ENCODE data around the gene PFKP. TPM values are rescaled to one million over a fixed set of nuclear protein-coding genes. Genes with fewer than 3 reads are reported as not detected.

PFKP gene
- total RNA-seq, 1 donor from 2014 or later, result 361 TPM

GRCh38 chr10:3135006-3135405 lies 67.7 kb downstream of the PFKP start:
- Histone ChIP-seq H4K20me1 (ENCODE audit: insufficient read depth, low read length) (peaks cover 20% of the 10 kb centered on the region), H3K27ac (ENCODE audit: low read depth, low read length) (no peak overlapping the region), H3K9ac (ENCODE audit: low read length) (no peak overlapping the region), H3K79me2 (ENCODE audit: insufficient read depth, low read length) (no peaks in the 10 kb centered on the region), H3K4me2 (ENCODE audit: low read length) (no peak overlapping the region), H3K36me3 (ENCODE audit: insufficient read depth, low read length) (peaks cover 84% of the 10 kb centered on the region), H3K4me3 (ENCODE audit: insufficient read depth, low read depth, low read length) (no peak overlapping the region), H3K4me1 (ENCODE audit: insufficient read depth, low read length) (no peaks in the 10 kb centered on the region), H2AFZ (ENCODE audit: low read depth, low read length) (no peak overlapping the region), H3K9me3 (ENCODE audit: insufficient read depth, low read depth, low read length) (no peaks in the 10 kb centered on the region), H3K27me3 (ENCODE audit: insufficient read depth, low read length) (no peaks in the 10 kb centered on the region)
- TF ChIP-seq, protein P1, sequence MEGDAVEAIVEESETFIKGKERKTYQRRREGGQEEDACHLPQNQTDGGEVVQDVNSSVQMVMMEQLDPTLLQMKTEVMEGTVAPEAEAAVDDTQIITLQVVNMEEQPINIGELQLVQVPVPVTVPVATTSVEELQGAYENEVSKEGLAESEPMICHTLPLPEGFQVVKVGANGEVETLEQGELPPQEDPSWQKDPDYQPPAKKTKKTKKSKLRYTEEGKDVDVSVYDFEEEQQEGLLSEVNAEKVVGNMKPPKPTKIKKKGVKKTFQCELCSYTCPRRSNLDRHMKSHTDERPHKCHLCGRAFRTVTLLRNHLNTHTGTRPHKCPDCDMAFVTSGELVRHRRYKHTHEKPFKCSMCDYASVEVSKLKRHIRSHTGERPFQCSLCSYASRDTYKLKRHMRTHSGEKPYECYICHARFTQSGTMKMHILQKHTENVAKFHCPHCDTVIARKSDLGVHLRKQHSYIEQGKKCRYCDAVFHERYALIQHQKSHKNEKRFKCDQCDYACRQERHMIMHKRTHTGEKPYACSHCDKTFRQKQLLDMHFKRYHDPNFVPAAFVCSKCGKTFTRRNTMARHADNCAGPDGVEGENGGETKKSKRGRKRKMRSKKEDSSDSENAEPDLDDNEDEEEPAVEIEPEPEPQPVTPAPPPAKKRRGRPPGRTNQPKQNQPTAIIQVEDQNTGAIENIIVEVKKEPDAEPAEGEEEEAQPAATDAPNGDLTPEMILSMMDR (IDR thresholded peaks at IDR 0.05; ENCODE audit: insufficient read depth, low read depth, low read length), result no peak
- no peak for TF ChIP-seq EZH2 (IDR thresholded peaks at IDR 0.05; ENCODE audit: insufficient read depth, low read length)
- Mint-ChIP-seq H3K9me3 (ENCODE audit: unreplicated experiment) (no peaks in the 10 kb centered on the region), H3K27ac (ENCODE audit: unreplicated experiment) (no peak overlapping the region), H3K36me3 (ENCODE audit: low read depth, unreplicated experiment) (peaks cover 56% of the 10 kb centered on the region), H3K4me3 (ENCODE audit: unreplicated experiment) (no peak overlapping the region), H3K4me1 (ENCODE audit: low read depth, unreplicated experiment) (no peaks in the 10 kb centered on the region), H3K27me3 (ENCODE audit: low read depth, unreplicated experiment) (no peaks in the 10 kb centered on the region)
- DNase-seq (ENCODE audit: low read depth), result no peak
- no peak for FAIRE-seq

- H3K27ac Mint-ChIP-seq (ENCODE audit: unreplicated experiment), result no peak overlapping the region
- Histone ChIP-seq H3K4me3 (ENCODE audit: insufficient read depth, low read depth, low read length) (no peak overlapping the region), H3K9ac (ENCODE audit: low read length) (no peak overlapping the region), H3K79me2 (ENCODE audit: insufficient read depth, low read length) (no peaks in the 10 kb centered on the region), H3K4me1 (ENCODE audit: insufficient read depth, low read length) (no peaks in the 10 kb centered on the region), H3K9me3 (ENCODE audit: insufficient read depth, low read depth, low read length) (no peaks in the 10 kb centered on the region), H3K4me2 (ENCODE audit: low read length) (no peak overlapping the region), H4K20me1 (ENCODE audit: insufficient read depth, low read length) (peaks cover 21% of the 10 kb centered on the region), H3K27me3 (ENCODE audit: insufficient read depth, low read length) (no peaks in the 10 kb centered on the region), H3K36me3 (ENCODE audit: insufficient read depth, low read length) (peaks cover 93% of the 10 kb centered on the region), H3K27ac (ENCODE audit: low read depth, low read length) (no peak overlapping the region), H2AFZ (ENCODE audit: low read depth, low read length) (no peak overlapping the region)
- peaks cover 6% of the 10 kb centered on the region for H3K4me1 Mint-ChIP-seq (ENCODE audit: low read depth, unreplicated experiment)
- no peaks in the 10 kb centered on the region for H3K27me3 Mint-ChIP-seq (ENCODE audit: low read depth, unreplicated experiment)
- DNase-seq (ENCODE audit: low read depth), result no peak
- no peak for FAIRE-seq
- H3K36me3 Mint-ChIP-seq (ENCODE audit: low read depth, unreplicated experiment), result peaks cover 61% of the 10 kb centered on the region
- H3K9me3 Mint-ChIP-seq (ENCODE audit: unreplicated experiment), result no peaks in the 10 kb centered on the region
- TF ChIP-seq, protein P1 (IDR thresholded peaks at IDR 0.05; ENCODE audit: insufficient read depth, low read depth, low read length), result no peak
- TF ChIP-seq EZH2 (IDR thresholded peaks at IDR 0.05; ENCODE audit: insufficient read depth, low read length), result no peak
- no peak overlapping the region for H3K4me3 Mint-ChIP-seq (ENCODE audit: unreplicated experiment)
These were observed 69.0 kb downstream of the PFKP start for GRCh38 chr10:3136336-3136735.

- no peaks in the 10 kb centered on the region for H3K27me3 Mint-ChIP-seq (ENCODE audit: low read depth, unreplicated experiment)
These were observed 69.6 kb downstream of the PFKP start for GRCh38 chr10:3136763-3137611.

More at GRCh38 chr10:3136763-3137611, 69.6 kb downstream of the PFKP start:
- Histone ChIP-seq H2AFZ (ENCODE audit: low read depth, low read length) (no peak overlapping the region), H3K9me3 (ENCODE audit: insufficient read depth, low read depth, low read length) (no peaks in the 10 kb centered on the region), H3K4me2 (ENCODE audit: low read length) (no peak overlapping the region), H3K9ac (ENCODE audit: low read length) (no peak overlapping the region), H3K4me1 (ENCODE audit: insufficient read depth, low read length) (no peaks in the 10 kb centered on the region), H3K27ac (ENCODE audit: low read depth, low read length) (no peak overlapping the region), H3K36me3 (ENCODE audit: insufficient read depth, low read length) (peaks cover 91% of the 10 kb centered on the region), H3K4me3 (ENCODE audit: insufficient read depth, low read depth, low read length) (no peak overlapping the region), H3K27me3 (ENCODE audit: insufficient read depth, low read length) (no peaks in the 10 kb centered on the region), H3K79me2 (ENCODE audit: insufficient read depth, low read length) (no peaks in the 10 kb centered on the region), H4K20me1 (ENCODE audit: insufficient read depth, low read length) (peaks cover 25% of the 10 kb centered on the region)
- Mint-ChIP-seq H3K4me3 (ENCODE audit: unreplicated experiment) (no peak overlapping the region), H3K9me3 (ENCODE audit: unreplicated experiment) (no peaks in the 10 kb centered on the region), H3K27ac (ENCODE audit: unreplicated experiment) (no peak overlapping the region), H3K36me3 (ENCODE audit: low read depth, unreplicated experiment) (peaks cover 56% of the 10 kb centered on the region), H3K4me1 (ENCODE audit: low read depth, unreplicated experiment) (peaks cover 10% of the 10 kb centered on the region)
- TF ChIP-seq, protein P1 (IDR thresholded peaks at IDR 0.05; ENCODE audit: insufficient read depth, low read depth, low read length), result no peak
- no peak for TF ChIP-seq EZH2 (IDR thresholded peaks at IDR 0.05; ENCODE audit: insufficient read depth, low read length)
- peak; percentile 50 for DNase-seq (ENCODE audit: low read depth)
- no peak for FAIRE-seq

Data from astrocyte (in vitro differentiated cells and primary cell).